Tibial nerve (tissue), 4 donors: ENCODE results near the gene IL1F10. TPM values are rescaled to one million over a fixed set of nuclear protein-coding genes. Genes with fewer than 3 reads are reported as not detected.
"Not testable (repeated sequence)": the region's sequence is repeated elsewhere in the genome, so short reads cannot be mapped to it uniquely, and the experiment has no call there.

Experiments
- DNase-seq, 2 donors: peaks; one replicate each; pipeline ENCODE4 v3.0.0-alpha.2; 2019; ENCODE audit warnings: low spot score in 2 of 2
- H3K27ac ChIP-seq, 4 donors: fragments of 200-600 bp; sonication (generic) in 3 of 4; one replicate each; pipeline ENCODE4 v1.5.1; 2017 to 2019; ENCODE audit warnings: mild to moderate bottlenecking in 1 of 4
- H3K27me3 ChIP-seq, 2 donors: fragments of 200-600 bp; sonication (generic) in 1 of 2; one replicate each; pipeline versions ENCODE4 v1.5.1 to v1.6.0; 2017 to 2019
- H3K36me3 ChIP-seq, 3 donors: fragments of 200-600 bp; sonication (generic); one replicate each; pipeline ENCODE4 v1.5.1; 2018 to 2019
- H3K4me1 ChIP-seq, 4 donors: fragments of 200-600 bp; sonication (generic) in 3 of 4; one replicate each; pipeline ENCODE4 v1.5.1; 2017 to 2019
- H3K4me3 ChIP-seq, 4 donors: fragments of 200-600 bp; sonication (generic) in 3 of 4; one replicate each; pipeline ENCODE4 v1.5.1; 2017 to 2019; ENCODE audit warnings: mild to moderate bottlenecking in 1 of 4, moderate library complexity in 1 of 4
- H3K9me3 ChIP-seq, 4 donors: fragments of 200-600 bp; sonication (generic) in 3 of 4; one replicate each; pipeline ENCODE4 v1.5.1; 2017 to 2019
- CTCF ChIP-seq, 5 experiments: fragments of 200-600 bp in 3 of 5; fragments of 450-650 bp in 2 of 5; sonication (generic) in 3 of 5; IDR thresholded peaks; one replicate each; pipeline ENCODE4 v1.5.1; 2016 to 2019; ENCODE audit warnings: antibody characterized with exemption in 5 of 5, mild to moderate bottlenecking in 3 of 5, moderate library complexity in 2 of 5
- EP300 ChIP-seq, 2 donors: sonication (generic); formaldehyde crosslinking; IDR thresholded peaks; one replicate each; pipeline ENCODE4 v1.6.1; 2017; ENCODE audit warnings: antibody characterized with exemption in 2 of 2, mild to moderate bottlenecking in 1 of 2
- POLR2A ChIP-seq, 2 donors: fragments of 450-650 bp; IDR thresholded peaks; one replicate each; pipeline ENCODE4 v1.6.1; 2017; ENCODE audit warnings: antibody characterized with exemption in 2 of 2, mild to moderate bottlenecking in 2 of 2, moderate library complexity in 2 of 2
- WGBS, 2 donors: methylation state at CpG; one replicate each; pipeline ENCODE4 v1.1.5; 2018; 5-methylcytosine and 5-hydroxymethylcytosine counted together
- total RNA-seq, 4 donors: library from RNA; depleted of rRNA; stranded (reverse); fragments of >200 nt; gene quantifications; one replicate each; pipeline ENCODE4 v1.1.0, GENCODE V29; 2016

IL1F10 gene
- total RNA-seq, 4 donors from 2014 or later, result not detected

GRCh38 chr2:113092864-113093612 lies 25.3 kb downstream of the IL1F10 start:
- Histone ChIP-seq H3K27me3 (no peaks in the 10 kb centered on the region), H3K27ac (no peak overlapping the region), H3K4me1 (no peaks in the 10 kb centered on the region), H3K36me3 (no peaks in the 10 kb centered on the region), H3K4me3 (no peak overlapping the region), H3K9me3 (peaks cover 0 to 10% (median 0%) of the 10 kb centered on the region in 4 donors)
- 83 to 90% methylated on average over 5 of the region's 5 CpGs for WGBS, 2 donors
- TF ChIP-seq POLR2A (IDR thresholded peaks at IDR 0.05), result no peak
- no peak for TF ChIP-seq CTCF (IDR thresholded peaks at IDR 0.05)
- no peak for TF ChIP-seq EP300 (IDR thresholded peaks at IDR 0.05)
- DNase-seq, result no peak

- no peaks in the 10 kb centered on the region for H3K36me3 ChIP-seq
- WGBS, 2 donors, result 49 to 76% methylated on average over 2 of the region's 2 CpGs
- no peak for DNase-seq
Measured at GRCh38 chr2:113093613-113093977, 25.8 kb downstream of the IL1F10 start.

GRCh38 chr2:113096306-113096705 lies 28.5 kb downstream of the IL1F10 start:
- H3K9me3 ChIP-seq, H3K4me1 ChIP-seq, H3K27me3 ChIP-seq, H3K36me3 ChIP-seq, H3K4me3 ChIP-seq, H3K27ac ChIP-seq, DNase-seq: not testable (repeated sequence)
- WGBS, 2 donors, result 92 to 94% methylated on average over 14 of the region's 14 CpGs

More at GRCh38 chr2:113093613-113093977, 25.8 kb downstream of the IL1F10 start:
- Histone ChIP-seq H3K27me3 (no peaks in the 10 kb centered on the region), H3K4me3 (no peak overlapping the region), H3K27ac (no peak overlapping the region), H3K4me1 (no peaks in the 10 kb centered on the region), H3K9me3 (peaks cover 0 to 10% (median 0%) of the 10 kb centered on the region in 4 donors)
- TF ChIP-seq POLR2A (IDR thresholded peaks at IDR 0.05) (no peak), CTCF (IDR thresholded peaks at IDR 0.05) (no peak), EP300 (IDR thresholded peaks at IDR 0.05) (no peak)

GRCh38 chr2:113096842-113097618 lies 29.3 kb downstream of the IL1F10 start:
- H3K4me1 ChIP-seq, DNase-seq, H3K36me3 ChIP-seq, H3K27ac ChIP-seq, H3K4me3 ChIP-seq, H3K27me3 ChIP-seq, H3K9me3 ChIP-seq: not testable (repeated sequence)
- WGBS, 2 donors, result 84 to 85% methylated on average over 2 of the region's 2 CpGs

- Histone ChIP-seq H3K36me3 (no peaks in the 10 kb centered on the region), H3K9me3 (peaks cover 0 to 10% (median 0%) of the 10 kb centered on the region in 4 donors), H3K27ac (no peak overlapping the region), H3K4me1 (no peaks in the 10 kb centered on the region), H3K27me3 (no peaks in the 10 kb centered on the region), H3K4me3 (no peak overlapping the region)
- DNase-seq, result no peak
- no peak for TF ChIP-seq EP300 (IDR thresholded peaks at IDR 0.05)
- no peak for TF ChIP-seq CTCF (IDR thresholded peaks at IDR 0.05)
- TF ChIP-seq POLR2A (IDR thresholded peaks at IDR 0.05), result no peak
- 86 to 91% methylated on average over 4 of the region's 4 CpGs for WGBS, 2 donors
Measured at GRCh38 chr2:113098041-113098440, 30.3 kb downstream of the IL1F10 start.

GRCh38 chr2:113098532-113098931 lies 30.8 kb downstream of the IL1F10 start:
- no peak for DNase-seq
- WGBS, 2 donors, result 82 to 94% methylated on average over 4 to 6 of the region's 6 CpGs

More at GRCh38 chr2:113098532-113098931, 30.8 kb downstream of the IL1F10 start:
- no peaks in the 10 kb centered on the region for H3K36me3 ChIP-seq
- H3K4me1 ChIP-seq, result no peaks in the 10 kb centered on the region
- TF ChIP-seq EP300 (IDR thresholded peaks at IDR 0.05) (no peak), CTCF (IDR thresholded peaks at IDR 0.05) (no peak), POLR2A (IDR thresholded peaks at IDR 0.05) (no peak)
- peaks cover 0 to 10% (median 0%) of the 10 kb centered on the region in 4 donors for H3K9me3 ChIP-seq
- H3K27me3 ChIP-seq, result no peaks in the 10 kb centered on the region
- H3K27ac ChIP-seq, result no peak overlapping the region
- H3K4me3 ChIP-seq, result no peak overlapping the region
